ENCODE data around the gene CD101.

GRCh38 chr1:116983678-116984077 lies 17.9 kb upstream of the CD101 start:
- no peak for TF ChIP-seq CTCF (IDR thresholded peaks at IDR 0.05)
- no peak for TF ChIP-seq POLR2AphosphoS5 (IDR thresholded peaks at IDR 0.05)
